NK-92 (cell line): ENCODE data around the gene THG1L.
"Not testable (repeated sequence)": the region's sequence is repeated elsewhere in the genome, so short reads cannot be mapped to it uniquely, and the experiment has no call there.

Experiments used
- DNase-seq: peaks from one replicate; lab custom pipeline; 2025; ENCODE audit not compliant: unreplicated experiment; lab: John Stamatoyannopoulos, UW

THG1L gene

GRCh38 chr5:157726607-157727006 is 4.6 kb upstream of the THG1L start:
- DNase-seq, result not testable (repeated sequence)

GRCh38 chr5:157727858-157728257 is 3.4 kb upstream of the THG1L start:
- DNase-seq, result not testable (repeated sequence)

DNA sequence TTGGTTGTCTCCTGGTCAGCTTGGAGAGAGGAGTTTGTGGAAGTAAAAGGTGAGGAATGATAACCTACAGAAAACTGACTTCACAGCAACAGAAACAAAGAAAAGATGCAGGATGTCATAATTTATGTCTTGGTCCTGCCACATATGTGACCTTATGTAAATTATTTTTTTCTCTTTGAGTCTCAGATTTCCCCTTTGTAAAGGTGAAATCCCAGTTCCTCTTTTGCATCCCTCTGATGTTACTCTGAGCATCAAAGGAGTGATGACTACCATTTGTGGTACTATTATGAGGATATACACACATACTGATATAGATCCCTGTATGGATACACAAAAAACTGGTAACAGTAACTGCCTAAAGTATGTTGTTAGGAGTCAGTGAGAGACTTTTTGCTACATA is 1.4 kb upstream of the THG1L start:
- DNase-seq, result no peak

GRCh38 chr5:157730900-157731271 is 334 bp upstream of the THG1L start:
- no peak for DNase-seq

- no peak for DNase-seq
Measured at GRCh38 chr5:157732130-157732514, 902 bp downstream of the THG1L start.

GRCh38 chr5:157732596-157733262 is 1.5 kb downstream of the THG1L start:
- DNase-seq, result no peak

DNA sequence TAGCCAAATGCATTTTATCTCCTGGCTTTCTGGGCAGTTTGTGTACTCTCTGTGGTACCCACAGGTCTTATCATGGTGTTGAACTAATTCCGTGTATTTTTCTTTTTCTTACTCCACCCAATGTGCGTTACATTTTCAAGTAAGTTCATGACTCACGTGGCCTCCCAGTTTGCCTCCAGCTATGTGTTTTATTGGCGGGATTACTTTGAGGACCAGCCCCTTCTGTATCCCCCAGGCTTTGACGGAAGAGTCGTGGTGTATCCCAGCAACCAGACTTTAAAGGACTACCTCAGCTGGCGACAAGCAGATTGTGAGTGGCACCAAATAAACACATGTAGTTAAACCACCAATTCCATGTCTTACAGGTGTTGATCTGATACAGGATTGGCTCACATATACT is 3.2 kb downstream of the THG1L start:
- DNase-seq, result no peak

DNA sequence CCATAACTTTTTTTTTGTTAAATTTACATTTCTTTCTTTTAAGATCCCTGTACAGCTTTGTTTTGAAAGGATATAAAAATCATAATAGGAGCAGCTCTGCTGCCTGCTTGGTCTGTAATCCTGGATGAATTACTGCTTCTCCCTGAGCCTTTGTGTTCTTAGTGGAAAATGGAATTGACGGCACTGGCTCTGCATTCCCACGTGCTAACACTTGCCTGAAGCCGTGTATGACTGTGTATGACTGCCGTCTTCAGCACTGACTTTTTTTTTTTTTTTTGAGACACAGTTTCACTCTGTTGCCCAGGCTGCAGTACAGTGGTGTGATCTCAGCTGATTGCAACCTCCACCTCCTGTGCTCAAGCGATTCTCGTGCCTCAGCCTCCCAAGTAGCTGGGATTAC is 4.8 kb downstream of the THG1L start:
- DNase-seq, result no peak

- DNase-seq, result no peak
Measured at GRCh38 chr5:157739388-157740228, 8.4 kb downstream of the THG1L start.

GRCh38 chr5:157740229-157740610 is 9.0 kb downstream of the THG1L start:
- DNase-seq, result no peak

- no peak for DNase-seq
Measured at GRCh38 chr5:157741131-157741530, 9.9 kb downstream of the THG1L start.

GRCh38 chr5:157743163-157744050 is 12.2 kb downstream of the THG1L start, which contains the start of gene LSM11:
TSS of gene LSM11 (plus strand) at chr5:157743712. CDS start at chr5:157743751, 39 bp downstream.
- peak; percentile 22 for DNase-seq

DNA sequence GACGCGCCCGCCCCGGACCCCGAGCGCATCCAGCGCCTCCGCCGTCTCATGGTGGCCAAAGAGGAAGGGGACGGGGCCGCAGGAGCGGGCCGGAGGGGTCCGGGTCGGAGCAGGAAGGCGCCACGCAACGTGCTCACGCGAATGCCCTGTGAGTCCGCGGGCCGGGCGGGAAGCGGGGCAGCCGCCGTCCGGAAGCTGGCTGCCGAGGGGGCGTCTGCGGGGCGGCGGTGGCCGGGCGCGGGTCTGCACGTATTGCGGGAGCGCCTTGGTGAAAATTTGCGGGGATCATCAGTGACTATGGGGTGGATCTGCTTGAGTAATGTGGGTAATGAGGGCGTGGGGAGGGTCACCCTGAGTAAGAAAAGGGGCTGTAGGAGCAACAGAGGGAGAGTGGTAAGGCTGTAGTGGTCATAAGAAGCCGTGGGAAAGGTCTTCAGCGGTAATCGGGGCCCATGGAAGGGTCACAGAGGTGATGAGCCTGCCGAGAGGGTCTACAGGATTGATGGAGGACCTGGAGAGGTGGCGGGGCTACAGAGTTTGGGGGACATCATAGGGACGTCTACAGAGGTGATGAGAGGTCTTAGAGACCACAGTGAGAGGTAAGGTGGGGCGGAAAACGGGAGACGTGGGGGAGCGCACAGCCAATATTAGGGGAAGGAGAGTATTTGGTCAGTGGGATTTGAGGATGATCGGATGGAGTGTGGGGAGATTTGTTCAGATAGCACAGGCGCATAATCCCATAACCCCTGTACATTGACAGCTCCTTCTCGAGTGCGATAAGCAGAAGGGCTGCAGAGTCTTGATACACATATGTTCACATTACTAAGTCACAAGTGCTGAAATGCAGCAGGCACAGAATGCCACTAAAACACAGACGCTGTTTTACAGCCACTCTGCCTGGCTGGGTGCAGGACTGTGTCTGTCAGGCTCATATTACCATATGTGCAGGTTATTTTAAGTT is 13.1 kb downstream of the THG1L start:
- DNase-seq, result no peak

DNA sequence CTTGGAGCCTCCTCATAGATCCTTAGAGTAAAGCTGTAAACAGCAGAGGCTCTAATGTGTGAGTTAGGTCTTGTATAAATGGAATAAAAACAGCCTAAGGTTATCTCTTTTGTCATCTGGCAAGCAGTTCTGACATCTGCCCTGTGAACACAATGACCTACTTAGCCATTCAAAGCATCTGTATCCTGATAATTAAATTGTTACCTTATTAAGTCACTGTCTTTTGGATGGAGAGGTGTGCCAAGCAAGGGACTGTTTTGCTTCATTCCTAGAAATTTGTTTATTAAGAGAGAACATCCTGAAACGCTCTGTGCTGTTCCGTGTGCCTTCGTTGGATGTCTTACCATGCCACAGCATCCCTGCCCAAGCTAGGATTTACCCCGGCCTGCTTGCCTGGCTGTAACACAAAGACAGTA is 13.8 kb downstream of the THG1L start:
- no peak for DNase-seq

DNA sequence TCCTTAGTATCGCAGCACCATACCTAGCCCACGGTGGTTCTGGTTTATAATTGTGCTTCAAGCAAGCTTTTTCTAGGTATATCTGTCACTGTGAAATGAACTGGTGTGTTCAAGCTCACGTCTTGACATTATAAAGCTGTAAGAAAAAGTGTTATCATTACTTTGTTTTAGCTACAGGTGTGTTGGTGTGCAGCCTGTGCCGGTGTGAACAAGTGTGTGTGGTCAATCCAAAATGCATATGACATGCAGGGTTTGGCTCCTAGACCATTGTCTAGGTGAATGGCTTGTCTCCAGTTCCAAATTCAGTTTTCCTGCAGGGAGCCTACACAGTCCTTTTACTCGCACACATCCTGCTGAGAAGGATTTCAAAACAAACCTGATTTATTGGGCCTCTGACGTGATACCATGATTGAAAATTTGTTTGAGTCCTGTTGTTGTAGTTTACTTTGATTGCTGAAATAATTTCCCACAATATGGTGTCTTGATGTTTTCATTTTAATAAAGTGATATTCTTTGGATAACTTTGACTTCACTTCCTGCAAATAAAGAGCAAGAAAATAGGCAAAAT is 16.0 kb downstream of the THG1L start:
- DNase-seq, result no peak

- no peak for DNase-seq
Measured at GRCh38 chr5:157747766-157748700, 16.8 kb downstream of the THG1L start.

GRCh38 chr5:157748760-157749461 is 17.7 kb downstream of the THG1L start:
- DNase-seq, result no peak

GRCh38 chr5:157749462-157749799 is 18.2 kb downstream of the THG1L start:
- no peak for DNase-seq
